ENCODE measurements around the gene ATOH1.

The ATOH1 gene

DNA sequence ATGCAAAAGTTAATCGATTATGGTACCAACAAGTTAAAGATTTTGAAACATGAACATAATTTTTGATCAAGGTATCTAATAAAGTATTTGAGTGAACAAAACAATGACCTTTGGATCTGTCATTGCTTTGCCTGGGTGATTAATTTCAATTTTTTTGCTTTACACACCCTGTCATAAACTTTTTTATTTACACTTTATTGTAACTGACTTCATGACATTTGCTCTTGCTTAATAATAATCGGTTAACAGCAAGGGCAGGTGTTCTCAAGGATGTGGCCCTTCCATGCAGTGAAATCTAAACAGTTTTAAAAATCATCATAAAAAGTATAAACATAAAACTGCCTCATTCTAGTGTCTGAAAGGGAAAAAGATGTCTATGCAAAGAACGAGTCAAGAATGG, 24.1 kb downstream of the ATOH1 start:
- TF ChIP-seq ZNF70 (CRISPR knock-in tag; IDR thresholded peaks at IDR 0.05): no peak
- TF ChIP-seq TOX (CRISPR knock-in tag; IDR thresholded peaks at IDR 0.05; ENCODE audit: borderline replicate concordance): no peak
- TF ChIP-seq, protein P1, sequence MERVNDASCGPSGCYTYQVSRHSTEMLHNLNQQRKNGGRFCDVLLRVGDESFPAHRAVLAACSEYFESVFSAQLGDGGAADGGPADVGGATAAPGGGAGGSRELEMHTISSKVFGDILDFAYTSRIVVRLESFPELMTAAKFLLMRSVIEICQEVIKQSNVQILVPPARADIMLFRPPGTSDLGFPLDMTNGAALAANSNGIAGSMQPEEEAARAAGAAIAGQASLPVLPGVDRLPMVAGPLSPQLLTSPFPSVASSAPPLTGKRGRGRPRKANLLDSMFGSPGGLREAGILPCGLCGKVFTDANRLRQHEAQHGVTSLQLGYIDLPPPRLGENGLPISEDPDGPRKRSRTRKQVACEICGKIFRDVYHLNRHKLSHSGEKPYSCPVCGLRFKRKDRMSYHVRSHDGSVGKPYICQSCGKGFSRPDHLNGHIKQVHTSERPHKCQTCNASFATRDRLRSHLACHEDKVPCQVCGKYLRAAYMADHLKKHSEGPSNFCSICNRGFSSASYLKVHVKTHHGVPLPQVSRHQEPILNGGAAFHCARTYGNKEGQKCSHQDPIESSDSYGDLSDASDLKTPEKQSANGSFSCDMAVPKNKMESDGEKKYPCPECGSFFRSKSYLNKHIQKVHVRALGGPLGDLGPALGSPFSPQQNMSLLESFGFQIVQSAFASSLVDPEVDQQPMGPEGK (CRISPR knock-in tag; IDR thresholded peaks at IDR 0.05; ENCODE audit: borderline replicate concordance): no peak
- no peak for TF ChIP-seq ZNF565 (CRISPR knock-in tag; conservative IDR thresholded peaks at IDR 0.05; ENCODE audit: low read depth)
- ATAC-seq: no peak

DNA sequence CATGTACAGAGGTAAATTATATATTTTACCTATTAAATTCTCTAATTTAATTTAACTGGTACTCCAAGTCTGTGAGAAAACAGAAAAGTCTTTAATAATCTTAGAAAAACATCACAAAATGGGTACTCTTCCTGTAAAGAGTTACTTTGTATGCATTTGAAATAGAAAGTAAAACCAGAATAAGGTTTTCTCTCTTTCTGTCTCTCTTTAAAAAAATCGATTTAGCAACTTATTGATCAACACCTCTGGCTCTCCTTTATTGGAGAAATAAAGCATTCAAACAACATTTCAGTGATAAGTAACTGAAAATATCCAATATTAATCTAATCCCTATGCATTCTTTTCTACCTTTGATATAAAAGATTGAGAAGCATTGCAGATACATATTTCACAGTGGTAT, 27.4 kb downstream of the ATOH1 start:
- TF ChIP-seq, protein P1 (CRISPR knock-in tag; IDR thresholded peaks at IDR 0.05; ENCODE audit: borderline replicate concordance): no peak
- TF ChIP-seq ISL1 (CRISPR knock-in tag; IDR thresholded peaks at IDR 0.05) (no peak), ZNF565 (CRISPR knock-in tag; conservative IDR thresholded peaks at IDR 0.05; ENCODE audit: low read depth) (no peak), ESRRG (CRISPR knock-in tag; IDR thresholded peaks at IDR 0.05) (no peak), BACH2 (CRISPR knock-in tag; IDR thresholded peaks at IDR 0.05; ENCODE audit: borderline replicate concordance) (no peak), RARB (CRISPR knock-in tag; IDR thresholded peaks at IDR 0.05) (no peak), ZFP30 (CRISPR knock-in tag; IDR thresholded peaks at IDR 0.05) (no peak), ARNTL (CRISPR knock-in tag; IDR thresholded peaks at IDR 0.05; ENCODE audit: borderline replicate concordance, low read depth) (no peak), GLIS3 (CRISPR knock-in tag; IDR thresholded peaks at IDR 0.05) (no peak)
- TF ChIP-seq, protein P2, sequence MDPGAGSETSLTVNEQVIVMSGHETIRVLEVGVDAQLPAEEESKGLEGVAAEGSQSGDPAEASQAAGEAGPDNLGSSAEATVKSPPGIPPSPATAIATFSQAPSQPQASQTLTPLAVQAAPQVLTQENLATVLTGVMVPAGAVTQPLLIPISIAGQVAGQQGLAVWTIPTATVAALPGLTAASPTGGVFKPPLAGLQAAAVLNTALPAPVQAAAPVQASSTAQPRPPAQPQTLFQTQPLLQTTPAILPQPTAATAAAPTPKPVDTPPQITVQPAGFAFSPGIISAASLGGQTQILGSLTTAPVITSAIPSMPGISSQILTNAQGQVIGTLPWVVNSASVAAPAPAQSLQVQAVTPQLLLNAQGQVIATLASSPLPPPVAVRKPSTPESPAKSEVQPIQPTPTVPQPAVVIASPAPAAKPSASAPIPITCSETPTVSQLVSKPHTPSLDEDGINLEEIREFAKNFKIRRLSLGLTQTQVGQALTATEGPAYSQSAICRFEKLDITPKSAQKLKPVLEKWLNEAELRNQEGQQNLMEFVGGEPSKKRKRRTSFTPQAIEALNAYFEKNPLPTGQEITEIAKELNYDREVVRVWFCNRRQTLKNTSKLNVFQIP (CRISPR knock-in tag; IDR thresholded peaks at IDR 0.05; ENCODE audit: borderline replicate concordance, low read depth): no peak
- no peak for ATAC-seq

DNA sequence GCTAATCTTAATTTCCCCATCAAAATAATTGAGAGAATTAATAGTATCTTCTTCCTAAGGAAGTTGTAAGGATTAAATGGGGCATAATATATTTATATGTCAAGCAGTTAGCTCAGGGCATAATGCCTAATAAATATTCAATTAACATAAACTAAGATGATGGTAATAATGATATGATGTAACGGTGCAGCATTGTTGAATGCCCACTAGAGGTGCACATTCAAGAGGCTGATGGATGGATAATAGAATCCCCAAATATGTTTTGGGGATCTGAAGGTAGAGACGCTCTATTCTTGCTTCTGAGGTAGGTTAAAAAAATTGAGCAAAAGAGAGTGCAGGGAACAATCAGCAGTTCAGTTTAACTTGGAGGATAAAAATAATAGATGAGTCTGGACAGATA, 37.1 kb downstream of the ATOH1 start:
- ATAC-seq: no peak
- no peak for TF ChIP-seq ARNTL (CRISPR knock-in tag; IDR thresholded peaks at IDR 0.05; ENCODE audit: borderline replicate concordance, low read depth)
- TF ChIP-seq, protein P2 (CRISPR knock-in tag; IDR thresholded peaks at IDR 0.05; ENCODE audit: borderline replicate concordance, low read depth): no peak
- TF ChIP-seq ZNF565 (CRISPR knock-in tag; conservative IDR thresholded peaks at IDR 0.05; ENCODE audit: low read depth): no peak
- TF ChIP-seq SNAI2 (CRISPR knock-in tag; IDR thresholded peaks at IDR 0.05): no peak
- TF ChIP-seq, protein P3, sequence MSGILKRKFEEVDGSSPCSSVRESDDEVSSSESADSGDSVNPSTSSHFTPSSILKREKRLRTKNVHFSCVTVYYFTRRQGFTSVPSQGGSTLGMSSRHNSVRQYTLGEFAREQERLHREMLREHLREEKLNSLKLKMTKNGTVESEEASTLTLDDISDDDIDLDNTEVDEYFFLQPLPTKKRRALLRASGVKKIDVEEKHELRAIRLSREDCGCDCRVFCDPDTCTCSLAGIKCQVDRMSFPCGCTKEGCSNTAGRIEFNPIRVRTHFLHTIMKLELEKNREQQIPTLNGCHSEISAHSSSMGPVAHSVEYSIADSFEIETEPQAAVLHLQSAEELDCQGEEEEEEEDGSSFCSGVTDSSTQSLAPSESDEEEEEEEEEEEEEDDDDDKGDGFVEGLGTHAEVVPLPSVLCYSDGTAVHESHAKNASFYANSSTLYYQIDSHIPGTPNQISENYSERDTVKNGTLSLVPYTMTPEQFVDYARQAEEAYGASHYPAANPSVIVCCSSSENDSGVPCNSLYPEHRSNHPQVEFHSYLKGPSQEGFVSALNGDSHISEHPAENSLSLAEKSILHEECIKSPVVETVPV (CRISPR knock-in tag; IDR thresholded peaks at IDR 0.05): no peak
- TF ChIP-seq, protein P1 (CRISPR knock-in tag; IDR thresholded peaks at IDR 0.05; ENCODE audit: borderline replicate concordance): no peak
- no peak for TF ChIP-seq ZNF70 (CRISPR knock-in tag; IDR thresholded peaks at IDR 0.05)
- TF ChIP-seq CSDC2 (CRISPR knock-in tag; IDR thresholded peaks at IDR 0.05): no peak
- TF ChIP-seq TCF4 (CRISPR knock-in tag; IDR thresholded peaks at IDR 0.05; ENCODE audit: borderline replicate concordance): no peak
- no peak for TF ChIP-seq ZFP3 (CRISPR knock-in tag; IDR thresholded peaks at IDR 0.05)
- TF ChIP-seq TOX (CRISPR knock-in tag; IDR thresholded peaks at IDR 0.05; ENCODE audit: borderline replicate concordance): no peak
- TF ChIP-seq ZNF8 (CRISPR knock-in tag; IDR thresholded peaks at IDR 0.05): no peak
- TF ChIP-seq, protein P4, sequence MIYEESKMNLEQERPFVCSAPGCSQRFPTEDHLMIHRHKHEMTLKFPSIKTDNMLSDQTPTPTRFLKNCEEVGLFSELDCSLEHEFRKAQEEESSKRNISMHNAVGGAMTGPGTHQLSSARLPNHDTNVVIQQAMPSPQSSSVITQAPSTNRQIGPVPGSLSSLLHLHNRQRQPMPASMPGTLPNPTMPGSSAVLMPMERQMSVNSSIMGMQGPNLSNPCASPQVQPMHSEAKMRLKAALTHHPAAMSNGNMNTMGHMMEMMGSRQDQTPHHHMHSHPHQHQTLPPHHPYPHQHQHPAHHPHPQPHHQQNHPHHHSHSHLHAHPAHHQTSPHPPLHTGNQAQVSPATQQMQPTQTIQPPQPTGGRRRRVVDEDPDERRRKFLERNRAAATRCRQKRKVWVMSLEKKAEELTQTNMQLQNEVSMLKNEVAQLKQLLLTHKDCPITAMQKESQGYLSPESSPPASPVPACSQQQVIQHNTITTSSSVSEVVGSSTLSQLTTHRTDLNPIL (CRISPR knock-in tag; IDR thresholded peaks at IDR 0.05; ENCODE audit: low read depth): no peak
- no peak for TF ChIP-seq BACH2 (CRISPR knock-in tag; IDR thresholded peaks at IDR 0.05; ENCODE audit: borderline replicate concordance)
- TF ChIP-seq OSR1 (CRISPR knock-in tag; IDR thresholded peaks at IDR 0.05): no peak
- TF ChIP-seq ZFP30 (CRISPR knock-in tag; IDR thresholded peaks at IDR 0.05): no peak

All from SK-N-SH treated with all-trans-retinoic acid at 6 μM for 48 hours (cell line).